Subcutaneous adipose tissue (tissue), 4 donors: ENCODE data around the gene PLXNB2. TPM values are rescaled to one million over a fixed set of nuclear protein-coding genes. Genes with fewer than 3 reads are reported as not detected.

ENCODE experiments used
- CTCF ChIP-seq: fragments of 450-650 bp; IDR thresholded peaks from one replicate; pipeline ENCODE4 v1.5.1; 2016; ENCODE audit warnings: low read depth, mild to moderate bottlenecking, control low read depth, antibody characterized with exemption, moderate library complexity
- total RNA-seq, 4 donors: library from RNA; depleted of rRNA; stranded (reverse); fragments of >200 nt; gene quantifications; one replicate each; pipeline ENCODE4 v1.1.0, GENCODE V29; 2016

The PLXNB2 gene
- total RNA-seq, 4 donors from 2014 or later: 59.2 to 128 (median 97.0) TPM

DNA sequence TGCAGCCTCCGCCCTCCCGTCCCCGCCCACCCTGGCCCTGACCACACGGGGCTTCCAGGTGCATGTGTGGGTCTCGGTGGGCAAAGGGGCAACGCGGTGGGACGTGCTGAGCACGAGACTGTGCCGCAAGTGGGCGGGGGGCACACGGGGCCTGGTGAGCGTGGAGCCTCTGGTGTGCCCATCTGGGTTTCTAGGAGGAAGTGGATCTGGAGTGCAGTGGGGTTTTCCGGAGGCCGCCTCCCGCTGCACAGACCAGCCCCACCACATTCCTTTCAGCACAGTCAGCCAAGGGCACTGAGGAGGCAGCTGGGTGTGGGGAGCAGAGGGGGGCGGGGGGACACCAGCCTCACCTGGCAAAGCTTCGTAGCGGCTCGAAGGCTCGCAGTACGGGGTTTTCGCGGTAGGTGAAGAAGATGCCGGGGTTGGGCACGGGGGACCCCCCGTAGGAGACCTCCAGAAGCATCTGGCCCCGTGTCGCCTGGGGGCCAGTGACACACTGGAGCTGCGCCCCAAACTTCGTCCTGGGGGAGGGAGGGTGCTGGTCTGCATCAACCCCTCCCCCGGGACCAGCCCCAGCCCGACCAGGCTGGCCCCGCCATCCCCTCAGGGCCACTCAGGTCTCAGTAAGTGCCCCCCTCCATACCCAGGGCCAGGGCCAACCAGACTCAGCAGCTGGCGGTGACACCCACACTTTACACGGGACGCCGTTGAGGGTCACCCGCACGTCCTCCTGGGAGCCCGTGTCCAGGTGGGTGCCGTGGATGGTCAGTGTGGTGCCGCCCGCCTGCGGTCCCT is 24.9 kb downstream of the PLXNB2 start:
- TF ChIP-seq CTCF: no peak

- no peak for TF ChIP-seq CTCF
These were observed 25.5 kb downstream of the PLXNB2 start for GRCh38 chr22:50281957-50282356.

DNA sequence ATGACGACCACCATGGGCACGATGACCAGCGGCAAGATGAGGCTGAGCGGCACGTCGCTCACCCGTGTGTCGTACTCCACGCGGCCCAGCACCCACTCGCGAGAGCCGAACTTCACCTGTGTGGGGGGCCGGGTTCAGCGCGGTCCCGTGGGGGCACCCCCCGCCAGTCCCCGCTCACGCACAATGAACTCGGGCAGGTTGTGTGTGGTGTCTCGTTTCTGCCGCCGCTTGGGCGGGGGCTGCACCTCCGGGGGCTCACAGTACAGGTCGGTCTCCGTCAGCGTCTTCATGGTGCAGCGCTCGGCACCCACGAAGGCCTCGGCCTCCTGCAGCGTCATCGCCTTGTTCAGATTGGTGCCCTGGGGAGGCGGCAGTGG is 26.1 kb downstream of the PLXNB2 start:
- TF ChIP-seq CTCF: no peak

DNA sequence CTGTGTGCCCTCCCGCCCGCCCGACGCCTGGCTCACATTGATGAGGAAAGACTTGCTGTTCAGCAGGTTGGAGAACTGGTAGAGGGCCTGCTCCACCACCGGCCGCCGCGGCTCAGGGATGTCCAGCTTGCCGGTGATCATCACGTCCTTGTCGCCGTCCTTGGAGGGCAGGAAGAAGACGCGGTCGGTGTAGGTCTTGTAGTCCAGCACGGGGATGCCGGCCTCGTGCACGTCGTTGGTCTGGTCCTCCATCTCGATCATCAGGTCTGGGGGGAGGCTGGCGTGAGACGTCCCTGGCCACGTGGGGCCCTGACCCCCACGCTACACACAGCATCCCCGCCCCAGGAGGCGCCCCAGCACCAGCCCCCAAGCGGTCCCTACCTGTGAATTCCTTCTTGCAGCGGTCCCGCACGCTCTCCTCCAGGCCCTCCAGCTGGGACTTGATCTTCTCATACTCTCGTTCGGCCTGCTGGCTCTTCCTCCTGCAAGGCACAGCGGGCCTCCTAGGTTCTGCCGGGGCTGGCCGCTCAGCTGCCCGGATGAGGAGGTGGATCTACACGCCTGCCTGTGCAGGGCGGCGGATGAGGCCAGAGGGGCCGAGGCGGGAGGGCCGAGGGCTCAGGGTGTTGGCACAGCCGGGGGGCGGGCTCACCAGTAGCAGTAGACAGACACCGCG is 26.6 kb downstream of the PLXNB2 start:
- TF ChIP-seq CTCF: no peak

- no peak for TF ChIP-seq CTCF
These were observed 27.3 kb downstream of the PLXNB2 start for GRCh38 chr22:50280022-50280707.

DNA sequence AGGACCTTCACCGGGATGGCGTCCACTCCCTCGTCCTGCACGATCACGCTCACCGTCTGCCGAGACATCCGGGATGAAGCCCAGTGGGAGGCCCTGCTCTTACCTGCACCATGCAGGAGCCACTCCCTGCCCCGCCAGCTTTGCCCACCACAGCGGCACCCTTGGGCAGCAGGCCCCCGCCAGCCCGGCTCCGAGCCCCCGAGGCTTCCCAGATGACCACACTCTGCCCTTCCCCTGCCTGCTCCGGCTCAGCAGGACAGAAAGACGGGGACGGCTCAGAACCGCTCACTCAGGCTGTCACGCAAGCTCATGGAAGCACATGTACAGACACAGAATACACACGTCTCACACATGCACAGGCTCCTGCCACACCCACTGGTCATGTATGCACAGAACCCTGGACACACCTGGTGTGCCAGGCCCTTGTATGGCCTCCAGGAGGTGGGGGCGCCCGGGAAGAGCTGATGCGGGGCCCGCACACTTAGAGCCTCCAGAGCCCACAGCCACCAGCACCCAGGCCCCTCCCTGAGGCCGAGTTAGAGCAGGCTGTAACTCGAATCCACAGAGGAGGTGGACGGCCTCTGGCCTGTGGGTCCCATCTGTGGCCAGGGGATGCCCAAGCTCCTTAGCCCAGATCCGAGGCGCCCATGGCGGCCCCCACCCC is 28.4 kb downstream of the PLXNB2 start:
- no peak for TF ChIP-seq CTCF

DNA sequence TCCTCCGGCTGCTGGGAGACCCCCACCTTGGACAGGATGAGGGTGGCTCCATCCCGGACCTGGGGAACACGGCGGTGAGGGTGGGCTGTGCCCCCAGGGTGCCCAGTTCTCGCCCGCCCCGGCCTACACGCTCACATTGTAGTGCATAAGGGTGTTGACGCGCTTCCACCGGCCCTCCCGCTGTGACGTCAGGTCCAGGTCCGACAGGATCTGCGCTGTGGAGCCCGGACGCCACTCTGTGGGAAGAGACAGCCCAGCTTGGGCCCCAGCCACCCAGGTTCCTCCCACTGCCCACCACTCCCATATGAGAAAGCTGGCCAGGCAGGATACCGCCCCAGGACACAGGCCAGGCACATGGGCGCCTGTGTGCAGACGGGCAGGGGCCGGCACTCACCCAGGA is 29.0 kb downstream of the PLXNB2 start:
- no peak for TF ChIP-seq CTCF
